ENCODE results near the gene NMT1. TPM values are rescaled to one million over a fixed set of nuclear protein-coding genes. Genes with fewer than 3 reads are reported as not detected.
A peak's percentile ranks its signal among the peaks of the same experiment; 100 is the strongest.

Gene NMT1
- total and polyA plus RNA-seq, 5 donors from 2014 or later, result 34.6 to 87.2 (median 59.2) TPM

DNA sequence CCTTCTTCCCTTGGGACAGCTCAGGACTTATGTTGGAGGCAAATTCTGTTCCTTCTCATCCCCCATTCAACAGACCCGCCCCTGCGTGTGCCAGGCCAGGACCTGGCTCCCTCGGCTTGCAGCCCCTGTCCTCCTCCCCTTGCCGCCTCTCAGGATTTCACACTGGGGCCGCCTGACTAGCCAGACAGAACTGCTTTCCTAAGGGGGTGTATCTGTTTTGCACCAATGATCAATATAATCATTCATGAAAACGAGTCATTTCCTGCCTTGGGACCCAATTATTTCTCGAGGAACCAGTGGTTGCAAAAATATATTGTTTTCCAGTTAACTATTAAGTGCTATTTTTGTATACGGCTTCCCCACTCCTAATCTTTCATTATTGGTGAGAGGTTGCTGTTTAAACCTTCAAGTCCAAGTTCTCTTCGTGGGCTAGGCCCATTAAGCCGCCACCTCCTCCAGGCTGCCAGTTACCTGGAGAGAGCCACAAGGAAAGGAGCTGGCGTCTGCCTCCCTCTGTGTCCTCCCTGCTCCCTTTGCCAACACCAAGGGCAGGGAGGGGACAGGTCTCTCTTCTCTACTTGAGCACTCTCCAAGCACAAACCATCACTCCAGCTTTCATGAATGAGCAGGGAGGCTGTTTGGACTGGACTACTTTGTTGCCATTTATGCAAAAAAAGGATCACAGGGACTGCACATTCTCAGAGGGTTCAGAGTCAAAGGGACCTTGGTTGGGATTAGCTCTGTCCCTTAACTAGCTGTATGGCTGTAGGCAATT lies 18.6 kb upstream of the NMT1 start:
- Mint-ChIP-seq H3K4me3 (no peak overlapping the region), H3K27me3 (no peaks in the 10 kb centered on the region), H3K4me1 (peaks cover 0 to 39% (median 16%) of the 10 kb centered on the region in 4 donors), H3K36me3 (no peaks in the 10 kb centered on the region), H3K27ac (peak overlapping the region; percentile 20 to 66 (median 31)), H3K9me3 (no peaks in the 10 kb centered on the region)
- no peak overlapping the region for H3K27ac ChIP-seq (ENCODE audit: insufficient read depth, low read length, poor library complexity, severe bottlenecking)
- no peak overlapping the region for H3K4me3 ChIP-seq (ENCODE audit: low read depth, low read length)
- no peaks in the 10 kb centered on the region for H3K36me3 ChIP-seq (ENCODE audit: control insufficient read depth, insufficient read depth, low read length)
- H3K27me3 ChIP-seq (ENCODE audit: control insufficient read depth, insufficient read depth, low read length), result no peaks in the 10 kb centered on the region
- ATAC-seq (ENCODE audit: low read depth in 2 of 2) (no peak), DNase-seq (no peak)
- H3K9me3 ChIP-seq (ENCODE audit: control insufficient read depth in 2 of 2, low read length in 2 of 2), result no peaks in the 10 kb centered on the region
- H3K4me1 ChIP-seq (ENCODE audit: control insufficient read depth, insufficient read depth, low read length, poor library complexity, severe bottlenecking), result no peaks in the 10 kb centered on the region

DNA sequence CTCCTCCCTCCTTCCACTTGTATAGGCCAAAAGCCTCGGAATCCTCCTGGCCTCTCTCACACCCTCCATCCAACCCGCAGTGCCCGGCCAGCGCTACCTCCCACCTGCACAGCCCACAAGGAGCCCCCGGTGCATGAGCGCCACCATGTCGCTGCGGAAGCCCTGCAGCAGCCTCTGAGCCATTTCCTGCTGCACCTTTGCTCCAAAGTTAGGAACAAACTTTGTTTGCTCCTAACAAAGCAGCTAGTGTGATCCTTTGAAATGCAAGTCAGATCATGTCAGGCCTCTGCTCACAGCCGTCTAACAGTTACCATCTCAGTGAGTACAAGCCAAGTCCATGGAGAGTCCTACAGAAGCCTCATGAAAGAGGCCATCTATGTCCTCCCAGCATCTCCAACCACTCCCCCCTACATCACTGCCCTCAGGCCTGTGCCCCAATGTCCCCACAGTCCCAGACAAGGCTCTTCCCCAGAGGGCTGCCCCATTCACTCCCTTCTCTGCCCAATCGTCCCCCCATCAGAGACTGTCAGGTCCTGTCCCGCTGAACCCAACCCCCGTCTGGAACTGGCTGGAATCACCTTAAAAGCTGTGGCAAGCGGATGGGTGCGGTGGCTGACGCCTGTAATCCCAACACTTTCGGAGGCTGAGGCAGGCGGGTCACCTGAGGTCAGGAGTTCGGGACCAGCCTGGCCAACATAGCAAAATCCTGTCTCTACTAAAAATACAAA lies 17.1 kb upstream of the NMT1 start:
- H3K27me3 ChIP-seq (ENCODE audit: control insufficient read depth, insufficient read depth, low read length), result no peaks in the 10 kb centered on the region
- ATAC-seq (ENCODE audit: low read depth in 2 of 2) (peak in 1 of 2 donors; percentile 24), DNase-seq (no peak)
- no peaks in the 10 kb centered on the region for H3K36me3 Mint-ChIP-seq
- no peak overlapping the region for H3K4me3 Mint-ChIP-seq
- H3K9me3 ChIP-seq (ENCODE audit: control insufficient read depth in 2 of 2, low read length in 2 of 2), result no peaks in the 10 kb centered on the region
- no peaks in the 10 kb centered on the region for H3K36me3 ChIP-seq (ENCODE audit: control insufficient read depth, insufficient read depth, low read length)
- no peak overlapping the region for H3K27ac ChIP-seq (ENCODE audit: insufficient read depth, low read length, poor library complexity, severe bottlenecking)
- H3K4me1 ChIP-seq (ENCODE audit: control insufficient read depth, insufficient read depth, low read length, poor library complexity, severe bottlenecking), result peaks cover 5% of the 10 kb centered on the region
- no peaks in the 10 kb centered on the region for H3K9me3 Mint-ChIP-seq
- peaks cover 0 to 49% (median 19%) of the 10 kb centered on the region in 4 donors for H3K4me1 Mint-ChIP-seq
- H3K27me3 Mint-ChIP-seq, result no peaks in the 10 kb centered on the region
- no peak overlapping the region for H3K4me3 ChIP-seq (ENCODE audit: low read depth, low read length)
- H3K27ac Mint-ChIP-seq, result no peak overlapping the region

DNA sequence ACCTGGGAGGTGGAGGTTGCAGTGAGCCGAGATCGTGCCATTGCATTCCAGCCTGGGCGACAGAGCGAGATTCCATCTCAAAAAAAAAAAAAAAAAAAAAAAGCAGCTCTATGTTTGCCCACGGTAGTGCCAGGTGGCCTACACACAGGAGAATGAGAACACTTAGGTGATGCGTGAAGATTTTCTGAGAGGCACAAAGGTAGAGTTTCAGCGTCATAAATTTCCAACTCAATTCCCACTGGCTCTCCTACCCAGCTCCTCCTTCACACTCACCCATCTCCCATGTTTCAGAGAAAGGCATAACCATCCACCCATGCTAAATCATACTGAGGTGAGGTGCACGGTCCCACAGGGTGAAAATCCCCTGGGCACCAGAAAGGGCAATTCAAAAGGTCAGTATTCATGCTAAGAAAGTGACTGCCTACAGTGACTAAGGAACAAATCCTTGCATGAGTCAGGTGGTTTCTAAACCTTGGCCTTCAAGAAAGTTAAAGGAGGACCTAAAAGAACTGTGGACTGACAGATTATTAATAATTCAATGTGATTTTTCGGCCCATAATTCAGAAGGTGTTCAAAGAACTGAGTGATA lies 14.5 kb upstream of the NMT1 start:
- Mint-ChIP-seq H3K9me3 (no peaks in the 10 kb centered on the region), H3K36me3 (no peaks in the 10 kb centered on the region), H3K27me3 (no peaks in the 10 kb centered on the region), H3K4me3 (peak overlapping the region in 1 of 4 donors; percentile 47), H3K4me1 (peaks cover 7 to 61% (median 29%) of the 10 kb centered on the region in 4 donors), H3K27ac (peak overlapping the region in 2 of 3 donors; percentile 47 to 59)
- Histone ChIP-seq H3K9me3 (ENCODE audit: control insufficient read depth in 2 of 2, low read length in 2 of 2) (no peaks in the 10 kb centered on the region), H3K27me3 (ENCODE audit: control insufficient read depth, insufficient read depth, low read length) (no peaks in the 10 kb centered on the region), H3K4me3 (ENCODE audit: low read depth, low read length) (no peak overlapping the region), H3K27ac (ENCODE audit: insufficient read depth, low read length, poor library complexity, severe bottlenecking) (no peak overlapping the region), H3K4me1 (ENCODE audit: control insufficient read depth, insufficient read depth, low read length, poor library complexity, severe bottlenecking) (peaks cover 23% of the 10 kb centered on the region), H3K36me3 (ENCODE audit: control insufficient read depth, insufficient read depth, low read length) (no peaks in the 10 kb centered on the region)
- DNase-seq (no peak), ATAC-seq (ENCODE audit: low read depth in 2 of 2) (no peak)

GRCh38 chr17:45048795-45049563 lies 12.1 kb upstream of the NMT1 start:
- no peak for DNase-seq

DNA sequence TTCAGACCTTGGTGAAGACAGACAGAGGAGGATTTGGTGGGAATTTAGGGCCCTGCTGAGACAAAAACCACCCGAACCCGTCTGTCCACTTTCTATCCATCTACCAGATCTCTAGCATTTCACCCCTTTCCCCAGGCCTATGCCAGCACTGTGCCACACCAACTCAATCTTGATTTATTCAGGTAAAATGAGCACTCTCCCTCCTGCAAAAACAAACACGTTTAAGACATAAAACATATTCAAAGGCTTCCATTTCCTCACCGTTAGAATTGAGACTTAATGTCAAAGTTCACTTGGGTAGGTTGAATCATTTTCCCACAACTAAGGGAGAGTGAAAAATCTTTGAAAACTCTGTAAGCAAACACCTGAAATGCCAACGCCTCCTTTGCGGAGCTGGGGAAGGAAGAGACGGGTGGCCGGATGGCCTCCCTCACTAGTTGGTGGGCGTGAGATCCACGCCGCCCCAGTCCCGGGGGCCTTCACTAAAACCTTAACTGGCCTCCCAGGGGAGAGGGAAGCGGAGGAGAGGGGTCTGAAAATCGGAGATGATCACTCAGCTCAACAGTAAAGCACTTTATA lies 10.5 kb upstream of the NMT1 start:
- no peaks in the 10 kb centered on the region for H3K27me3 ChIP-seq (ENCODE audit: control insufficient read depth, insufficient read depth, low read length)
- Mint-ChIP-seq H3K27ac (peak overlapping the region; percentile 95 to 99 (median 98)), H3K4me1 (peaks cover 7 to 53% (median 37%) of the 10 kb centered on the region in 4 donors), H3K4me3 (peak overlapping the region; percentile 88 to 95 (median 94)), H3K27me3 (no peaks in the 10 kb centered on the region), H3K36me3 (no peaks in the 10 kb centered on the region), H3K9me3 (peaks cover 0 to 2% (median 0%) of the 10 kb centered on the region in 7 donors)
- no peaks in the 10 kb centered on the region for H3K36me3 ChIP-seq (ENCODE audit: control insufficient read depth, insufficient read depth, low read length)
- ATAC-seq (ENCODE audit: low read depth in 2 of 2) (no peak), DNase-seq (peak in 1 of 3 donors; percentile 59)
- H3K27ac ChIP-seq (ENCODE audit: insufficient read depth, low read length, poor library complexity, severe bottlenecking), result peak overlapping the region; percentile 92
- H3K4me3 ChIP-seq (ENCODE audit: low read depth, low read length), result peak overlapping the region; percentile 94
- H3K9me3 ChIP-seq (ENCODE audit: control insufficient read depth in 2 of 2, low read length in 2 of 2), result no peaks in the 10 kb centered on the region
- peaks cover 30% of the 10 kb centered on the region for H3K4me1 ChIP-seq (ENCODE audit: control insufficient read depth, insufficient read depth, low read length, poor library complexity, severe bottlenecking)

More at GRCh38 chr17:45048795-45049563, 12.1 kb upstream of the NMT1 start:
- Mint-ChIP-seq H3K4me3 (peak overlapping the region; percentile 41 to 57 (median 52)), H3K27me3 (no peaks in the 10 kb centered on the region), H3K36me3 (no peaks in the 10 kb centered on the region), H3K9me3 (peaks cover 0 to 2% (median 0%) of the 10 kb centered on the region in 7 donors), H3K4me1 (peaks cover 7 to 50% (median 31%) of the 10 kb centered on the region in 4 donors), H3K27ac (peak overlapping the region in 2 of 3 donors; percentile 78 to 99)
- Histone ChIP-seq H3K4me1 (ENCODE audit: control insufficient read depth, insufficient read depth, low read length, poor library complexity, severe bottlenecking) (peaks cover 30% of the 10 kb centered on the region), H3K9me3 (ENCODE audit: control insufficient read depth in 2 of 2, low read length in 2 of 2) (no peaks in the 10 kb centered on the region), H3K36me3 (ENCODE audit: control insufficient read depth, insufficient read depth, low read length) (no peaks in the 10 kb centered on the region), H3K27me3 (ENCODE audit: control insufficient read depth, insufficient read depth, low read length) (no peaks in the 10 kb centered on the region), H3K27ac (ENCODE audit: insufficient read depth, low read length, poor library complexity, severe bottlenecking) (peak overlapping the region; percentile 92), H3K4me3 (ENCODE audit: low read depth, low read length) (peak overlapping the region; percentile 24)
- ATAC-seq (ENCODE audit: low read depth in 2 of 2), result no peak

DNA sequence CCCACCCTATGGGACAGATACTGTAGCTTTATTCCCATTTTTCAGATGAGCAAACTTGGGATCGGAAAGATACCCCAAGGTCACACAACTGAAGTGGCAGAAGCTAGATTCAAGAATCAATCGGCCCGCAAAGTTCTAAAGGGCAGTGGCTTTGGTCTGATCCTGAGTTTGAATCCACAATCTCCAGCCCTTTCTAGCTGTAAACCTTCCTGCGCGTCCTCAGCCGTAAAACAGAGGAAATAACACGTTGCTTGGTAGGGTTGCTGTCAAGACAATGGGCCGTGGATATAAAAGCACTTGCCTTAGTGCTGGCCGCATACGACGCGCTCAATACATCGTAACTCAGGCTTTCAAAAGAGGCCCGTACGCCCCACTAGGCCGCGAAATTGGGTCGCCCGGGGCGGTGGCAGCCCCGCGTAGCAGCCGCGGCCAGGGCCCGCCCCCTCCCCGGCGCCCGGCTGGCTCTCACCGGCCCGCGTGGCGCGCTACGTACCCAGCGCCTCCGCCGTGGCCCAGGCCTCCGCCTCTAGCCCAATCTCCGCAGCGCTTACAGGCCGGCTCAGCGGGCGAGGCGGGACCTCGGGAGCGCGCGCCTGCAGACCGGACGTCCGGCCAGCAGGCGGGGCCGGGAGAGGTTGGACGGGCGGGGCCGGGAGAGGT lies 9.9 kb upstream of the NMT1 start, which contains the start of gene DCAKD:
DCAKD (minus strand) TSS at position 573 of the 660 bp plus-strand sequence. CDS start 16,747 bp downstream, outside the sequence.
- H3K9me3 ChIP-seq (ENCODE audit: control insufficient read depth in 2 of 2, low read length in 2 of 2), result no peaks in the 10 kb centered on the region
- Mint-ChIP-seq H3K36me3 (no peaks in the 10 kb centered on the region), H3K4me3 (peak within 1 kb of the TSS; percentile 92 to 95 (median 94)), H3K9me3 (peaks cover 0 to 2% (median 0%) of the 10 kb centered on the region in 7 donors), H3K27ac (peak within 1 kb of the TSS; percentile 95 to 99 (median 98)), H3K4me1 (peaks cover 7 to 52% (median 36%) of the 10 kb centered on the region in 4 donors), H3K27me3 (no peaks in the 10 kb centered on the region)
- H3K4me1 ChIP-seq (ENCODE audit: control insufficient read depth, insufficient read depth, low read length, poor library complexity, severe bottlenecking), result peaks cover 30% of the 10 kb centered on the region
- H3K27me3 ChIP-seq (ENCODE audit: control insufficient read depth, insufficient read depth, low read length), result no peaks in the 10 kb centered on the region
- peak; percentile 98 to 99 for ATAC-seq (ENCODE audit: low read depth in 2 of 2)
- peak; percentile 88 to 97 (median 89) for DNase-seq
- H3K4me3 ChIP-seq (ENCODE audit: low read depth, low read length), result peak within 1 kb of the TSS; percentile 94
- H3K36me3 ChIP-seq (ENCODE audit: control insufficient read depth, insufficient read depth, low read length), result no peaks in the 10 kb centered on the region
- H3K27ac ChIP-seq (ENCODE audit: insufficient read depth, low read length, poor library complexity, severe bottlenecking), result peak within 1 kb of the TSS; percentile 92

Measured in CD4-positive, CD25-positive, alpha-beta regulatory T cell (primary cell).